NB4 (cell line): ENCODE data around the gene SFSWAP.

Experiments used
- DNase-seq: peaks from one replicate; pipeline ENCODE4 v3.0.0; 2010; ENCODE audit warnings: low read depth
- H3K4me3 ChIP-seq: one replicate; pipeline ENCODE4 v1.5.1; 2011; ENCODE audit warnings: mild to moderate bottlenecking, low read depth, low read length, moderate library complexity
- CTCF ChIP-seq: IDR thresholded peaks from one replicate; pipeline ENCODE4 v1.5.1; 2012; ENCODE audit warnings: low read depth, low read length
- MYC ChIP-seq: IDR thresholded peaks from 2 replicates; pipeline ENCODE4 v1.6.1; 2011; ENCODE audit warnings: low read depth, low read length
- POLR2A ChIP-seq: IDR thresholded peaks from 2 replicates; pipeline ENCODE4 v1.6.1; 2011; ENCODE audit warnings: mild to moderate bottlenecking; ENCODE audit not compliant: insufficient read length; ENCODE audit errors: extremely low read depth
- TF ChIP-seq, protein P1 (sequence below): IDR thresholded peaks from 2 replicates; pipeline ENCODE4 v1.6.1; 2011; ENCODE audit warnings: low read depth, low read length

Gene SFSWAP

DNA sequence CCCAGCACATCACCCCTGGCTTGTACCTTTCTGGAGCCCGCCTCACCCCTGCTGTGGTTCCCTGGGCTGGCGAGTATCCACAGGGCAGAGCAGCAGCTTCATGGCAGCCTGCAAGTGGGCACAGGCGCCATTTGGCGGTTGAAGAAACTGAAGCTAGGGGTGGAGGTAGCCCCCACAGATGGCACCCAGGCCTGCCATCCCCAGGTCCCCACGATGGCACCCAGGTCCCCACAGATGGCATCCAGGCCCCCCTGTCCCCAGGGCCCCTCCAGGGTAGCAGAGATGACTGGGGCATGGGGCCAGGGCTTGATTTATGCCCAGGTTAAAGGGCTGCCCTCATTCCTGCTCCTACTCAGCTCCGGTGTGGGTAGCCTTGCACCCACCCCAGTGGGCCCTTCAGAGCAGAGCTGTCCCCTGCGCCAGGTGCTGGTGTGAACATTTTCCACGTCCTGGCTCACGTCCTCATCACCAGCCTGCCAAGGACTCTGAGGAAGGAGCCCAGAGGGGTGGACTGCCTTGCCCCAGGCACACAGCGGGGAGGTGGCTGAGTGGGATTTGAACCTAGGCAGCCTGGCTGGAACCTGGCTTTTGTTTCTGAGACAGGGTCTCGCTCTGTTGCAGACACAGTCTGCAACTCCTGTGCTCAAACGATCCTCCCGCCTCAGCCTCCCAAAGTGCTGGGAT, 126.0 kb downstream of the SFSWAP start:
- DNase-seq: no peak
- TF ChIP-seq CTCF (no peak), POLR2A (no peak)
- TF ChIP-seq, protein P1, sequence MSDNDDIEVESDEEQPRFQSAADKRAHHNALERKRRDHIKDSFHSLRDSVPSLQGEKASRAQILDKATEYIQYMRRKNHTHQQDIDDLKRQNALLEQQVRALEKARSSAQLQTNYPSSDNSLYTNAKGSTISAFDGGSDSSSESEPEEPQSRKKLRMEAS: no peak
- no peak overlapping the region for H3K4me3 ChIP-seq

- no peak for TF ChIP-seq CTCF
- no peak for TF ChIP-seq MYC
- TF ChIP-seq, protein P1: no peak
- no peak for TF ChIP-seq POLR2A
- no peak for DNase-seq
These were observed 129.9 kb downstream of the SFSWAP start for GRCh38 chr12:131840643-131841416.

DNA sequence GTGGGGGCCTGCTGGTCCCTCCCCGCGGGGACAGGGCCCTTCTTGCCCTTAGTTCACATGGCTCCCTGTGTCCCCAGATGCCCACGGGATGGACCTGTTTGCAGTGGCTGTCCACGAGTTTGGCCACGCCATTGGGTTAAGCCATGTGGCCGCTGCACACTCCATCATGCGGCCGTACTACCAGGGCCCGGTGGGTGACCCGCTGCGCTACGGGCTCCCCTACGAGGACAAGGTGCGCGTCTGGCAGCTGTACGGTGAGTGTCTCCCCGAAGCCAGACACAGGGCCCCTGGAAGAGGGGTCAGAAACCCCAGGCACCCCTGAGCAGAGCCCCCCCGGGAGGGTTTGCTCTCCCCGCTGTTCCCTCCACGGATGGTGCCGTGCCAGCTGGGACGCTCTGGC, 130.7 kb downstream of the SFSWAP start:
- no peak for DNase-seq
- H3K4me3 ChIP-seq: no peak overlapping the region
- TF ChIP-seq, protein P1: no peak
- no peak for TF ChIP-seq CTCF
- no peak for TF ChIP-seq MYC
- no peak for TF ChIP-seq POLR2A

More at GRCh38 chr12:131840643-131841416, 129.9 kb downstream of the SFSWAP start:
- H3K4me3 ChIP-seq: no peak overlapping the region

DNA sequence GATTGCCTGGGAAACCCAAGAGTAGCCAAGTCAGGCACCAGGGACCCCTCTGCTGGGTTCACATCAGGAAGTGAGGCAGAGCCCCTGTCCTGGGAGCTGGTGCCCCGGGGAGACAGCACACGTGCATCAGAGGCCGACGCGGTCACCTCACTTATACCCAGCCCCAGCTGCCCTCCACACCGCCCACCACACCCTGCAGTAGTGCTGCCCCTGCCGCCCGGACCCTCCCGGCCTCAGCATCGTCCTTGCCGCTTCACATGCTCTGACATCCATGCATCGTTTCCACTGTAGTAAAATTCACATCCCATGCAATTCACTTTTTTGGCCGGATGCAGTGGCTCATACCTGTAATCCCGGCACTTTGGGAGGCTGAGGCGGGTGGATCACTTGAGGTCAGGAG, 131.3 kb downstream of the SFSWAP start:
- no peak for TF ChIP-seq POLR2A
- TF ChIP-seq CTCF: no peak
- no peak for DNase-seq
- H3K4me3 ChIP-seq: no peak overlapping the region

DNA sequence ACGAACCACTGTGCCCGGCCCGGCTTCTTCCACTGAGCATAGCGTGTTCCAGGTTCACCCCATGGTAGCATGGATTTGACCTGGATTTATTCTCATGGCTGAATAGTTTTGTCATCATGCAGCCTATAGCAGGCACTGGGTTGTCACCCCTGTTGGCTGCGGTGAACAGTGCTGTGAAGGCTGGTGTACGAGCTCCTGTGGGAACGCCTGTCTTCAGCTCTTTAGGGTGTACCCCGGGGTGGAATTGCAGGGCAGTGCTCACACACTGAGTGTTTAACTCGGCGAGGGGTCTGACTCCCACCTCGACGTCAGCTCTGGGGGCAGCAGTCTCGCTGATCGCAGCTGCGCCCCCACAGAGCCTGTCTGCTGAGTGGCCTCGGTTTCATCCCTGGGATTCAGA, 132.6 kb downstream of the SFSWAP start:
- H3K4me3 ChIP-seq: no peak overlapping the region
- DNase-seq: no peak
- no peak for TF ChIP-seq MYC
- TF ChIP-seq POLR2A: no peak

- DNase-seq: no peak
- no peak overlapping the region for H3K4me3 ChIP-seq
- no peak for TF ChIP-seq MYC
- TF ChIP-seq, protein P1: no peak
- no peak for TF ChIP-seq CTCF
- no peak for TF ChIP-seq POLR2A
These were observed 133.2 kb downstream of the SFSWAP start for GRCh38 chr12:131844140-131844539.
